Stimulated activated CD4-positive, alpha-beta T cell treated with anti-CD3 and anti-CD28 coated beads, Interleukin-1b, Interleukin-23, amount 100 ng/mL, for 1 hour (primary cell): ENCODE measurements around the gene CHAC1.

Source experiments
- DNase-seq, 2 donors: peaks; one replicate each; pipeline ENCODE4 v3.0.0-alpha.2; 2020; ENCODE audit warnings: low read depth in 2 of 2

Gene CHAC1, protein sequence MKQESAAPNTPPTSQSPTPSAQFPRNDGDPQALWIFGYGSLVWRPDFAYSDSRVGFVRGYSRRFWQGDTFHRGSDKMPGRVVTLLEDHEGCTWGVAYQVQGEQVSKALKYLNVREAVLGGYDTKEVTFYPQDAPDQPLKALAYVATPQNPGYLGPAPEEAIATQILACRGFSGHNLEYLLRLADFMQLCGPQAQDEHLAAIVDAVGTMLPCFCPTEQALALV

GRCh38 chr15:40952901-40953712 is at the start of gene CHAC1:
Gene CHAC1, plus strand, starts transcription at chr15:40953471. Its CDS starts 113 bp downstream, at chr15:40953584.
- DNase-seq = peak; percentile 86 to 91

DNA sequence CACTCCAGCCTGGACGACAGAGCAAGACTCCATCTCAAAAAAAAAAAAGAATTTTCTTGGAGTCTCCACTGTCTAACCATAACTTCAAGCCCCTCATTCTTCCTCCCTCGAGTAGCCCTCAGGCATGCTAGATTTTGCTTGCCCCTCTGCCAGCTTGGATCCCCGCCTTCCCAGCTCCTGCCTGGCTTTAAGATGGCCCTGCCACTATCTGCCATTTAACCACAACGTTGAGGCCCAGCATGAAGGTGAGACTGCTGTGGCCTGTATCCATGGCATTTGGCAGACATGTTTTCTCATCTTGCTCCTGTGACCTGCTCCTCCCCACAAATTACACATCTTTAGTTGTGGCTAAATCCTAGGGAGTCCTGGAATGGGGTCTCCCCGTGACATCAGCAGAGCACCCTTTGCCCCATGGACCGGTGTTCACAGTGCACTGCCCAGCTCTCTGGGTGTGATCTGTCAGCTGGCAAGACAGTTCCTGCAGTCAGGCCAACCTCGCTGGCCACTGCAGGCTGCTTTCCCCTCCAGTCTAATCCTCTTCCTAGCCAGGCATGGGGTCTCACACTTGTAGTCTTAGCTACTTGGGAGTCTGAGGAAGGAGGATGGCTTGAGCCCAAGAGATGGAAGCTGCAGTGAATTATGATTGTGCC is 48.6 kb upstream of the CHAC1 start:
- no peak for DNase-seq

GRCh38 chr15:40906091-40906990 is 46.9 kb upstream of the CHAC1 start:
- DNase-seq = peak; percentile 42 to 64

DNA sequence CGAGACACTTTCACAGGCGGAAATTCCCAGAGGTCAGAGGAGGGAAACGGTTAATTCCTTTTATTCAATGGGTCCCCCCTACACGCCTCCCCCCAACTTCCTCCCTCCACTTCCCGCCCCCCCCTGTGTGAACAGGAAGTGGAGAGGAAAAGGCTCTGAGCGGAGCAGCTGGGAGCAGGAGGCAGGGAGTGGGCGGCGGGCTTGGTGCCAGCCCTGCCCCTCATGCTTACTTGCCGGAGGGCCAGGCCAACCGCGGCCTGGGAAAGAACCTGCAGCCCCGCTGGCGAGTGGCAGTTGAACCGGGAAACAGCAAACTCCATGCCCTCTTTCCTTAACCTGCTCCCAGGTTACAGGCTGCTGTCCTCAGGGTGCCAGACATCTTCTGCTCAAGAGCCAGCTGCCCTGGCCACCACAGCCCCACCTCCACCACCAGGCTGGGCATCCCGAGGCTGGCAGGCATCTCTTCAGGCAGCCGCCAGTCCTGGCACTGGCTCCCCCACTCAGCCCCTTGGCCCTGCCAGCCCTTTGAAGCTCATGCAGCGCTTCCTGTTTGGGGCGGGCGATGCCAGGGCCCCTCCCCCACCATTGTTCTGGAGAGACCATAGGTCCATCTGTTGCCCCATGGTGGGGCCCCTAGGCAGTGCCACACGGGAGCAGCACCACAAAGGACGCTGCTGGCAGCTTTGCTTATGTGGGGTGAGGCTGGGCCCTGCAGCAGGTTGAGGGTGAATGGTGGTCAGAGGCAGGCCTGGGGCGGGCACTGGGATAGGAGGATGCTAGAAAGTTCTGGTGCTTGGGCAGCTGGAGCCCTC is 46.1 kb upstream of the CHAC1 start:
- no peak for DNase-seq

- no peak for DNase-seq
These were observed 45.2 kb upstream of the CHAC1 start for GRCh38 chr15:40908095-40908494.

- DNase-seq = no peak
These were observed 43.3 kb upstream of the CHAC1 start for GRCh38 chr15:40909662-40910630.

DNA sequence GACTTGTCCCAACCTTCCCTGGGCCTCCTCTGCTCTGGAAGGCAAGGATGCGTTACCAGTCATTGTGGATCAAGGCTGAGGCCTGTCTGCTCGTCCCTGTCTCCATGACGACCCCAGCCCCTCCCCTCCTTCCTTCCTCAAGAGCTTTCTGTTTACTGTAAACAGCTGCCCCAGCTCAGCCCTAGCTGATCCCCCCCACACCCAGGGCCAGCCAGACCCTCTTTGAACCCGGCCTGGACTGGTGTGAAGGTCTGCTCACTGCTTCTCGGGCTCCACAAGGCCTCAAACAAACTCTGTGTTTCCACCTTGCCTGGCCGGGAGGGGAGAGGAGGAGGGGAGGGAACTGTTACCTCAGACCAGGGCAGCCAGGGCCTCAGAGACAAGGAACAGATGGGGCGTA is 42.1 kb upstream of the CHAC1 start:
- DNase-seq = no peak

- no peak for DNase-seq
These were observed 41.6 kb upstream of the CHAC1 start for GRCh38 chr15:40911693-40912092.

DNA sequence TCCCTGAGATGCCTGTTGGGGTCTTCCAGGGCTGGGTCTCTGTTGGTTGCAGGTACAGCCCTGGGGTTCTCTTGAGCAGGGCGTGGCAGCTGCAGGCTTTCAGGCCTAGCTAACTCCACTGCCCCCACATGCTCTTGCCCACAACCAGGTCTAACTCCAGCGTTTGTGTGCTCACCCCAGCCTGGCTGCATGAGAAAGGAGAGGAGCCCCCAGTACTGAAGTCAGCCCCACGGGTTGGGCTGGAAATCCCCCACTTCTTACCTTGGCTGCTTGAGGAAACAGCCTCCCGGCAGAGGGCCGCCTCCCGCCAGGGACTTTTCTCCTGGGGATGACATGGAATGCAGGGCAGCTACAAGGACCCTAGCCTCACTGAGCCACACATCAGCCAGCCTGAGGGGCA is 40.8 kb upstream of the CHAC1 start:
- DNase-seq = no peak

DNA sequence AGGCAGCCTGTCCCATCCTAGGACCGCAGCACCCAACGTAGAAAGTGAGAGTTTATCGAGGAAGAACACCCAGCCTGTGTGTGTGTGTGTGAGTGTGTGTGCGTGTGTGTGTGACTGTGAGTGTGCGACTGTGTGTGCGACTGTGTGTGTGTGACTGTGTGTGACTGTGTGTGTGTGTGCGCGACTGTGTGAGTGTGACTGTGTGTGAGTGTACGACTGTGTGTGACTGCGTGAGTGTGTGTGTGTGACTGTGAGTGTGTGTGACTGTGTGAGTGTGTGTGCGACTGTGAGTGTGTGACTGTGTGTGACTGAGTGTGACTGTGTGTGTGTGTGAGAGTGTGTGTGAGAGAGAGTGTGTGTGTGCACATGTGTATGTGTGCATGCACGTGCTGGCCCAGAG is 39.3 kb upstream of the CHAC1 start:
- no peak for DNase-seq

DNA sequence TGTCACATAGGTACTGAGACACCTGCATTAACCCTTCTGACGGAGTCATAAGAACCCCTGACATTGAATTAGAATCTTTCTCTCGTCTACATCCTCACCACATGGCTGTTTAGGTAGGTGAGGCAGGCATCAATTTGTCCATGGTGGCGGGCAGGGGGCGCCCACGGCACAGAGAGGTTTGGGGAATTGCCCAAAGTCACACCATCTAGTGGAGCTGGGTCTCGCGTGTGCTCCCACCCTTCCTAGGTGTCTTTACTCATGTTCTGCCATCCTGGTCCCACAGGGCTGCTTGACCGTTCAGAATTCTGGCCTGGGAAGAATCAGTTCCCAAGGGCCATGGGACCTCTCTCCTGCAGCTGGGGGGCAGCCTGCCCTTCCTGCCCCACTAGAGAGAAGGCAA is 38.8 kb upstream of the CHAC1 start:
- no peak for DNase-seq

- no peak for DNase-seq
These were observed 38.1 kb upstream of the CHAC1 start for GRCh38 chr15:40915116-40915661.

DNA sequence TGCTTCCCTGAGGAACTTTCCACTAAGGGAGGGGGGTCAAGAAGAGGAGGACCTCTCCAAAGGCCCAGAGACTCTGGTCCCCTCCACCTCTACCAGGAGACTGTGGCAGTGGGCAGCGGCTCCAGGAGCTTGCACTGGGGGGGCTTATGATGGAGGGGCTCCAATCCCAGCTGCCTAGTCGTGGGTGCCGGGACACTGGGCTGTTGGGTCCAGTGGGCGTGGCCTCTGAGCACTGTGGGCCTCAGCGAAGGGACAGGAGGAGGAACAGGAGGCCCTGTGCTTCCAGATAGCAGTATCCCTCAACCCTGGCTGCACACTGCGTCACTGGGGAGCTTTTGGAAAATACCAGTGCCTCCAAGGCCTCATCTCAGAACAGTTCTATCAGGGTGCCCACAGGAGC is 37.6 kb upstream of the CHAC1 start:
- no peak for DNase-seq

GRCh38 chr15:40917585-40917984 is 35.7 kb upstream of the CHAC1 start:
- DNase-seq = no peak

- no peak for DNase-seq
These were observed 35.0 kb upstream of the CHAC1 start for GRCh38 chr15:40918146-40918798.

GRCh38 chr15:40918799-40919392 is 34.4 kb upstream of the CHAC1 start:
- no peak for DNase-seq

- no peak for DNase-seq
These were observed 31.2 kb upstream of the CHAC1 start for GRCh38 chr15:40921949-40922607.

- no peak for DNase-seq
These were observed 30.7 kb upstream of the CHAC1 start for GRCh38 chr15:40922608-40923005.
